ENCODE data around the gene VENTX. TPM values are rescaled to one million over a fixed set of nuclear protein-coding genes. Genes with fewer than 3 reads are reported as not detected.

VENTX gene
- total RNA-seq, 3 donors from 2014 or later (not counting 1 experiment from before 2014, with no cell fraction given) = 0.48 to 4.1 (median 0.75) TPM

DNA sequence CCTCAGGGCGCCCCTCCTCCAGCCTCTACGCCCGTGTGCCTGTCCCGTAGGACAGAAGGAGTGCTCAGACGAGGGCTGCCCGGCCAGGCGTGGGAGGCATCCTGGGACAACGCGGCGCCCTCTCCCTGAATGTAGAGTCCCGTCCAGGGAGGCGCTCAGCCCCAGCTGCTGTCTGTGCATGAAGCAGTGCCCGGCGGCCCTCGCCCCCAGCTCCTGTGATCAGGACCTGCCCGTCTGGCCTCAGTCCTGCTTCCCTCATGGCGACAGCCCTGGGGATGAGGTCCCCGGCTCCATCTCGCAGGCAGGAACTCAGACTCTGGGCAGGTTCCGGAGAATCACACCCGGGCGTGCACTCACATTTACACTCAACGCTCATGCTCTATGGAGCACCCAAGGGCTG lies 32.5 kb upstream of the VENTX start:
- Histone ChIP-seq H3K9me3 (ENCODE audit: control insufficient read depth, insufficient read depth, low read length) (no peaks in the 10 kb centered on the region), H3K27me3 (ENCODE audit: control insufficient read depth, insufficient read depth, low read length) (no peaks in the 10 kb centered on the region), H3K4me1 (ENCODE audit: control insufficient read depth, insufficient read depth, low read length) (no peaks in the 10 kb centered on the region), H3K4me3 (ENCODE audit: low read length) (no peak overlapping the region), H3K36me3 (ENCODE audit: control insufficient read depth, insufficient read depth, low read length) (no peaks in the 10 kb centered on the region), H3K27ac (ENCODE audit: low read length) (no peak overlapping the region)
- 89% methylated on average over 23 of the region's 23 CpGs for WGBS (ENCODE audit: insufficient coverage)
- TF ChIP-seq, protein P1, sequence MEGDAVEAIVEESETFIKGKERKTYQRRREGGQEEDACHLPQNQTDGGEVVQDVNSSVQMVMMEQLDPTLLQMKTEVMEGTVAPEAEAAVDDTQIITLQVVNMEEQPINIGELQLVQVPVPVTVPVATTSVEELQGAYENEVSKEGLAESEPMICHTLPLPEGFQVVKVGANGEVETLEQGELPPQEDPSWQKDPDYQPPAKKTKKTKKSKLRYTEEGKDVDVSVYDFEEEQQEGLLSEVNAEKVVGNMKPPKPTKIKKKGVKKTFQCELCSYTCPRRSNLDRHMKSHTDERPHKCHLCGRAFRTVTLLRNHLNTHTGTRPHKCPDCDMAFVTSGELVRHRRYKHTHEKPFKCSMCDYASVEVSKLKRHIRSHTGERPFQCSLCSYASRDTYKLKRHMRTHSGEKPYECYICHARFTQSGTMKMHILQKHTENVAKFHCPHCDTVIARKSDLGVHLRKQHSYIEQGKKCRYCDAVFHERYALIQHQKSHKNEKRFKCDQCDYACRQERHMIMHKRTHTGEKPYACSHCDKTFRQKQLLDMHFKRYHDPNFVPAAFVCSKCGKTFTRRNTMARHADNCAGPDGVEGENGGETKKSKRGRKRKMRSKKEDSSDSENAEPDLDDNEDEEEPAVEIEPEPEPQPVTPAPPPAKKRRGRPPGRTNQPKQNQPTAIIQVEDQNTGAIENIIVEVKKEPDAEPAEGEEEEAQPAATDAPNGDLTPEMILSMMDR (IDR thresholded peaks at IDR 0.05) = no peak
- no peak overlapping the region for H3K27ac Mint-ChIP-seq
- no peaks in the 10 kb centered on the region for H3K9me3 Mint-ChIP-seq
- intact Hi-C loops (cut with micrococcal nuclease) = no loop called here
- ATAC-seq (no peak), DNase-seq (no peak)
- H3K36me3 Mint-ChIP-seq = no peaks in the 10 kb centered on the region
- H3K4me1 Mint-ChIP-seq = no peaks in the 10 kb centered on the region
- H3K27me3 Mint-ChIP-seq (ENCODE audit: low read depth in 2 of 2) = no peaks in the 10 kb centered on the region
- no peak overlapping the region for H3K4me3 Mint-ChIP-seq

DNA sequence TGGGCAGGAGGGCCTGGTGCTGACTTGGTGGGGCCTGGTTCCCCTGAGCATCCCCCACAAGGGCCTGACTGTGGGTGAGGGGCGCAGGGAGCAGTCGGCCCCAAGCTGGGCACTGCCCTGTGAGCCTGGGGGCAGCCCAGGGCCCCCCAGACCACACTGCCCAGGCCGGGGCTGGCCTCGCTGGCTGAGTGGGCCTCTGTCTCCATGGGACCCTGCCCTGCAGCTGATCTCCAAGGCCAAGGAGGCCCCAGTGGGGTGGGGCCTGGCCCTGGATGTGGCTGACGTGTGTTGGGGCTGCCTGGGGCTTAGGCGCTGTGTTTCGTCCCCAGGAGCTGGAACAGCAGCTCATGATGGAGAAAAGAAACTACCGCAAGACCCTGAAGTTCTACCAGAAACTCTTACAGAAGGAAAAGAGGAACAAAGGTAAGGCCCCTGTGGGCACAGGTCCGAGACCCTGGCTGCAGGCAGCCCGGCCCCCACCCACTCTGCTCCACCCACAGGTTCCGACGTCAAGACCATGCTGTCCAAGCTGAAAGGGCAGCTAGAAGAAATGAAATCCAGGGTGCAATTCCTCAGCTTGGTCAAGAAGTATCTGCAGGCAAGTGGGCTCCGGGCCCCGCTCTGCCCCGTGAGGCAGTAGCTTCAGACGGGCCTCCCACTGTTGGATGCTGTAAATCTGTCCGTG lies 31.2 kb upstream of the VENTX start:
- Mint-ChIP-seq H3K27ac (no peak overlapping the region), H3K36me3 (no peaks in the 10 kb centered on the region), H3K4me3 (no peak overlapping the region), H3K9me3 (no peaks in the 10 kb centered on the region), H3K27me3 (ENCODE audit: low read depth in 2 of 2) (peaks cover 0 to 2% of the 10 kb centered on the region in 2 donors), H3K4me1 (peaks cover 0 to 4% of the 10 kb centered on the region in 2 donors)
- intact Hi-C loops (cut with micrococcal nuclease) = no loop called here
- Histone ChIP-seq H3K4me1 (ENCODE audit: control insufficient read depth, insufficient read depth, low read length) (peaks cover 4% of the 10 kb centered on the region), H3K36me3 (ENCODE audit: control insufficient read depth, insufficient read depth, low read length) (no peaks in the 10 kb centered on the region), H3K4me3 (ENCODE audit: low read length) (no peak overlapping the region), H3K27ac (ENCODE audit: low read length) (no peak overlapping the region), H3K9me3 (ENCODE audit: control insufficient read depth, insufficient read depth, low read length) (no peaks in the 10 kb centered on the region), H3K27me3 (ENCODE audit: control insufficient read depth, insufficient read depth, low read length) (no peaks in the 10 kb centered on the region)
- no peak for DNase-seq
- WGBS (ENCODE audit: insufficient coverage) = 87% methylated on average over 17 of the region's 17 CpGs
- no peak for ATAC-seq
- TF ChIP-seq, protein P1 (IDR thresholded peaks at IDR 0.05) = no peak

DNA sequence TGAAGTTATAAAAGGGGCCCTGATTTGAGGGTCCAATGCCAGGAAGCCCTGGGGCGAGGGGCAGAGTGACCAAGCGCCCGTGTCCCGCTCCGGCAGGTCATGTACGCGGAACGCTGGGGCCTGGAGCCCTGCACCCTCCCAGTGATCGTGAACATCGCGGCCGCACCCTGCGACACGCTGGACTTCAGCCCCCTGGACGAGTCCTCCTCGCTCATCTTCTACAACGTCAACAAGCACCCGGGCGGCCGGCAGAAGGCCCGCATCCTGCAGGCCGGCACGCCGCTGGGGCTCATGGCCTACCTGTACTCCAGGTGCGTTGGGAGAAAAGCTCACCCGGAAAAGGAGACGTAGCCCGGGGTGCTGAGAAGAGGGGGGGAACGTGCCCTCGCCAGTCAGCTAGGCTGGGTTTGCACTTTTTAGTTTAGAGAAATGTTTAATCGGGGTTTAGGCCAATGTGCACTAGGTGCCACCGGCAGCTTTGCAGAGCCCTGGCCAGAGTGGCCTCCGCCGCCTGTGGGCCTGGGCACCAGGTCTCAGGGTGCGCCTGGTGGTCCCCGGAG lies 30.5 kb upstream of the VENTX start:
- Mint-ChIP-seq H3K36me3 (no peaks in the 10 kb centered on the region), H3K27ac (no peak overlapping the region), H3K9me3 (no peaks in the 10 kb centered on the region), H3K4me1 (peaks cover 0 to 4% of the 10 kb centered on the region in 2 donors), H3K27me3 (ENCODE audit: low read depth in 2 of 2) (peaks cover 0 to 2% of the 10 kb centered on the region in 2 donors), H3K4me3 (no peak overlapping the region)
- Histone ChIP-seq H3K27ac (ENCODE audit: low read length) (no peak overlapping the region), H3K4me3 (ENCODE audit: low read length) (no peak overlapping the region), H3K9me3 (ENCODE audit: control insufficient read depth, insufficient read depth, low read length) (no peaks in the 10 kb centered on the region), H3K4me1 (ENCODE audit: control insufficient read depth, insufficient read depth, low read length) (peaks cover 4% of the 10 kb centered on the region), H3K27me3 (ENCODE audit: control insufficient read depth, insufficient read depth, low read length) (no peaks in the 10 kb centered on the region), H3K36me3 (ENCODE audit: control insufficient read depth, insufficient read depth, low read length) (no peaks in the 10 kb centered on the region)
- DNase-seq = no peak
- intact Hi-C loops (cut with micrococcal nuclease) = no loop called here
- WGBS (ENCODE audit: insufficient coverage) = 96% methylated on average over 36 of the region's 36 CpGs
- TF ChIP-seq, protein P1 (IDR thresholded peaks at IDR 0.05) = no peak
- no peak for ATAC-seq

Data from natural killer cell (primary cell).